A549 (cell line): ENCODE measurements around the gene ZNF697.

Experiments
- CHD2 ChIP-seq: fragments of 150-350 bp; IDR thresholded peaks from 2 replicates; pipeline ENCODE4 v1.6.1; 2014; ENCODE audit warnings: low read length; ENCODE audit not compliant: partially characterized antibody
- FOSL2 ChIP-seq, 2 experiments: fragments of 450-650 bp in 1 of 2; fragments of >200 bp in 1 of 2; sonication (Bioruptor Twin) in 1 of 2; formaldehyde crosslinking; IDR thresholded peaks; 2 replicates each; pipeline versions ENCODE4 v1.5.0 to v1.6.1; 2016 to 2020; ENCODE audit warnings: mild to moderate bottlenecking in 1 of 2, moderate library complexity in 1 of 2
- HDAC2 ChIP-seq: fragments of 200-600 bp; sonication (generic); IDR thresholded peaks from 2 replicates; pipeline ENCODE4 v1.6.1; 2016
- POLR2A ChIP-seq: IDR thresholded peaks from 2 replicates; pipeline ENCODE4 v1.6.1; 2012; ENCODE audit warnings: mild to moderate bottlenecking, low read length
- RCOR1 ChIP-seq: fragments of 150-350 bp; IDR thresholded peaks from 2 replicates; pipeline ENCODE4 v1.6.1; 2014; ENCODE audit warnings: antibody characterized with exemption, low read length, low read depth
- TF ChIP-seq, protein P1 (sequence below): fragments of >200 bp; sonication (Bioruptor Twin); formaldehyde crosslinking; IDR thresholded peaks from 3 replicates; pipeline ENCODE4 v1.5.1; 2016

DNA sequence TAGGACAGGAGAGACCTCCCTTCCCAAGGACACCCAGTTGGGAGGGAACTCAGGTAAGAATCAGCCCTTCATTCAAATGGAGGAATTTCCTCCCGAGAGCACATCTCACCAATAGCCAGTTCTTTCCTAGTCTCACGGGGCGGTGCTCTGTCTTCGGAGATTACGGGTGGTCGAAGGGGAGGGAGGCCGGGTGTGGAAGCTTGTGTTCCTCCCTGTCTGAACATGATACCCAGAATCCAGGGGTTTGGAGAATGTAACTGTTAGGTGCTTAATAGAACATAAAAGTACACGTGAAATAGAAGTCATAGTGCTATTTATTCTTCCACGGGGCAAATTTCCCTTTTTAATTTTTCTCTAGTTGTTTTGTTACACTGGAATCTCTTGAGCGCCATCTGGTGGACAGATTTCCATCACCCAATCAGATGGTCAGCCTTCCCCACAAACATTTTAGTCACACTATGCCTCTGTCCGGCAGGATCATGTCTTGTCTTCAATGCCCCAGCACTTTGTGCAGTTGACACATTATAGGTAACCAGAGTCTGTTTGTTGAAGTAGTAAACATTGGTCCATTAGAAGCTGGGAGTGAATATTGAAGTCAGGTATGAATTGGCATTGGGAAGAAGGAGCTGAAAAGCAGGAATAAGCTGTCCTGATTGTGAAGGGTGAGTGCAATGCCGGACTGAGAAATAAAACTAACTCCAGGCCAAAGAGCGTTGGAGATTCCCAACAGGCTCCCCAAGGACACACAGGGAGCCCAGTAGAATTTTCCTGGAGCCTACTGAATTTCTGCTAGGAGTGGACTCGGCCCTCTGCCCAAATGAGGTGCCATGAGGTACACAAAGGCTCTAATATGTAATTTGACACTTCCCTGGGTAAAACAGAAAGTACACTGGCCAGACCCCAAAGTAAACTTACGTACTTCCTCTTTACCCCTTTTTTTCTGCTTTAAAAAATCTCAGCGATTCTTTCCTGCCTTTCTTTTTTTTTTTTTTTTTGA, 27.6 kb upstream of the ZNF697 start:
- no peak for TF ChIP-seq FOSL2 (IDR thresholded peaks at IDR 0.05)
- no peak for TF ChIP-seq FOSL2 (CRISPR knock-in tag; IDR thresholded peaks at IDR 0.05)
- no peak for TF ChIP-seq HDAC2
- TF ChIP-seq, protein P1, sequence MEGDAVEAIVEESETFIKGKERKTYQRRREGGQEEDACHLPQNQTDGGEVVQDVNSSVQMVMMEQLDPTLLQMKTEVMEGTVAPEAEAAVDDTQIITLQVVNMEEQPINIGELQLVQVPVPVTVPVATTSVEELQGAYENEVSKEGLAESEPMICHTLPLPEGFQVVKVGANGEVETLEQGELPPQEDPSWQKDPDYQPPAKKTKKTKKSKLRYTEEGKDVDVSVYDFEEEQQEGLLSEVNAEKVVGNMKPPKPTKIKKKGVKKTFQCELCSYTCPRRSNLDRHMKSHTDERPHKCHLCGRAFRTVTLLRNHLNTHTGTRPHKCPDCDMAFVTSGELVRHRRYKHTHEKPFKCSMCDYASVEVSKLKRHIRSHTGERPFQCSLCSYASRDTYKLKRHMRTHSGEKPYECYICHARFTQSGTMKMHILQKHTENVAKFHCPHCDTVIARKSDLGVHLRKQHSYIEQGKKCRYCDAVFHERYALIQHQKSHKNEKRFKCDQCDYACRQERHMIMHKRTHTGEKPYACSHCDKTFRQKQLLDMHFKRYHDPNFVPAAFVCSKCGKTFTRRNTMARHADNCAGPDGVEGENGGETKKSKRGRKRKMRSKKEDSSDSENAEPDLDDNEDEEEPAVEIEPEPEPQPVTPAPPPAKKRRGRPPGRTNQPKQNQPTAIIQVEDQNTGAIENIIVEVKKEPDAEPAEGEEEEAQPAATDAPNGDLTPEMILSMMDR = peak; percentile 79
- TF ChIP-seq RCOR1 = no peak
- TF ChIP-seq CHD2 = no peak
- no peak for TF ChIP-seq POLR2A
